Right forelimb (tissue), 1 donor: ENCODE measurements around the gene RPS6KA2.

Source experiments
- DNase-seq: peaks from one replicate; pipeline ENCODE4 v3.0.0-alpha.2; 2018

RPS6KA2 gene

DNA sequence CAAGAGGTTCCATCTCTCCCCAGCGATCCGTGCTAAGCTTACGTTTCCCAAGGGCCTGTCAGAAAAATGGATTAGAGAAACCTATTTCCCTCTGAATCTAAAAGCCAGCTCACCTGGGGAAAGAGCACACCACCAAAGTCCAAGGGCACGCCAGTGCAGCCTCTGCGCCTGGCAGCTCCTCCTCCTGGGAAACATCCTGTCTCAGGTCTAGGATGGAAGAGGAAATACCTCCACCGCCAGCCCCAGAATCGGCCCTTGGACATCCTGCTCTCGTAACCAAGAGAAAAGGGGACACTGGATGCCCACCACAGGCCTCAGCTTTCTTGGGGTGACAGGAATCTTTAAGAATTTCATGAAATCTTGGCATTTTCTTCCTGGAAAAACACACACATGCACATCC is 59.2 kb downstream of the RPS6KA2 start:
- no peak for DNase-seq

DNA sequence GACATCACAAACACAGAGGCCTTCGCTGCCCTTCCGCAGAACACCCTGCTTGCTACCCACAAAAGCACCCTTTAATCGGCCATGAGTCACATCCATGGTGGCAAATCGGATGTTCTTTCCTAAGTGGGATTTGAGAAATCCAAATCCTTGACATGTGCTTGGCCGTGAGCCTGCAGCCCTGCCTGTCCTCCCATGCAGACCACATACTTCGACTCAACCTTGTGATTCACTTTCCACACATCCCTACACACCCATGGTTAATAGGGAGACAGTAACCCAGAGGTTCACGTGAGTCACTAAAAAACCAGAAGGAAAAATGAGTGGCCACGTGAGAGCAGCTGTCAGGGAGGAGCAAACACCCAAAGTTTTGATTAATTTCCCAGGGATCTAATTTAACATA is 59.9 kb downstream of the RPS6KA2 start:
- no peak for DNase-seq

DNA sequence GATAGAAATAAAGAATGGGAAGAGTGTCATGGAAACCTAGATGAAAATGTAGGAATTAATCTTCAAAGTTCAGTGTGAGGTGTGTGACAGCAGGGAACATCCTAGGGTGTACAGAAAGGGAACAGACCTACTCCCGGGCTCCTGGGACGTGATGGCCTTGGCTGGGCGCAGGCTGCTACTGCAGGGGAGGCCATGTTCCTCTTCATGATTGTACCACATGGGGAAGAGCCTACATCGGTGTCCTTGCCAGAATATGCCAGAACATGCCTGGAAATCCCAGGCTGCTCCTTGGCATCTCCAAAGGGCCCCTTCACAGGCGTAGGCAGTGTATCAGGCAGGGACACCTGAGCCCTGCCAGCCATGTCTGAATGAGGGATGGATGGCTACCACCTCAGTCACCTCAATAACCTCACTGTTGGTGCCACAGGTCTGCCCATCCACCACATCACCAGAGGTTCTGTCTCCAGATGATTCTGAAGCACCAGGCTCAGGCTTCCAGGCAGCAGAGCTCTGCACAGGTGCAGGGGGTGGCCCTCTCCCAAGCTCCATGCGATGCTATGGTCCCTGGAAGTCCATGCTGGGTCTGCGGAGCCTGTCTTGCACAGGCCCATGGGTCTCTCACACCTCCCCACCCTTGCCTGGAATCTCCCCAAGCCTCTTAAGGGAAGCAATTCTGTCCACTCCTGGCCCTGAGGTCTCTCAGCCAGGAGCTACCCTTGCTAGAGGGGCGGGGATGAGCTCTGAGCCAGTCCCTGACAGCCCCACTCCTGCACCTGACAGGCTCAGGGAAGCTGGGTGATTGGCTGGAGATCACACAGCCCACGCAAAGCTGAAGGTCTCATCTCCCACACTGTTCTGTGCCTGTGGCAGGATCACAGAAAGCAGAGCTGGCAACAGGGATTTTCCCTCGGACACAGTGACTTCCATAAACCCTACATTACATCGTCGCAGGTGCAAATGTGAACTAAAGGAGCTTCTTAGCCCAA is 60.7 kb downstream of the RPS6KA2 start:
- DNase-seq = peak; percentile 30

GRCh38 chr6:166565084-166565967 is 61.7 kb downstream of the RPS6KA2 start:
- DNase-seq = no peak

DNA sequence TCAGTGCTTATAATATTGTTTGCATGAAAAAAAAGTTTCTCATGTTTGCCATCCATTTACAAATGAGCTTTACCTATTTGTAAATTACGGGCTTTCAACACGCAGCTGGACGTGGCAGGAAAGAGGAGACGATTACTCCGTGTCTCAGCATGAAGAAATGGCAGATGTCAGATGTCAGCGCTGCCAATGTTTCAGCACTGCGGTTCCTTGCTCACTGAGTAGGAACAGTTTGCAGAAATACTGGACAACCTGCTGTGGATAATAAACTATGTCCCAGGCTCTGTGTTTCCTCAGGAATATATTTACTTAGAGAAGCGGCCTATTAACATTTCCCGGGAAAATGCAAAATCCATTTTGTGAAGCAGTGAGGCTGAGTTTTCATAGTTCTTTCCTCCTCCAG is 63.2 kb downstream of the RPS6KA2 start:
- no peak for DNase-seq

DNA sequence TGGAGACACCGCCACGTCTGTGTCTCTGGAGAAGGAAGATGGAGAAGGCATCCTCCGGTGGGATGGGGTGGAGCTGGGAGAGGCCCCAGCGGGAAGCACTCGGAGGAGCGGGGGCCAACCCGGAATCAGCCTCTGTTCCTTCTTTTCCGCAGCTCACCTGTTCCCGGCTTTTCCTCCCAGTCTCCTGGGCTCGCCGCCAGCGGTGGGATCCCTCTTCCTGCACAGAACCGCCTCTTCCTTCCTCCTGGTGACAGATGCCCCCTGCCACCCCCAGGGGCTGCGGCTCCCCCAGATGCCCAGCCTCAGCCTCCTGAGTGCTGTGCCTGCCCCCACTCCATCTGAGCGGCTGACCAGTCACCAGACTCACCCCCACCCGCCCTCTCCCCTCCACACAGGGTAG is 63.9 kb downstream of the RPS6KA2 start:
- no peak for DNase-seq

GRCh38 chr6:166562726-166563125 is 64.3 kb downstream of the RPS6KA2 start:
- no peak for DNase-seq

DNA sequence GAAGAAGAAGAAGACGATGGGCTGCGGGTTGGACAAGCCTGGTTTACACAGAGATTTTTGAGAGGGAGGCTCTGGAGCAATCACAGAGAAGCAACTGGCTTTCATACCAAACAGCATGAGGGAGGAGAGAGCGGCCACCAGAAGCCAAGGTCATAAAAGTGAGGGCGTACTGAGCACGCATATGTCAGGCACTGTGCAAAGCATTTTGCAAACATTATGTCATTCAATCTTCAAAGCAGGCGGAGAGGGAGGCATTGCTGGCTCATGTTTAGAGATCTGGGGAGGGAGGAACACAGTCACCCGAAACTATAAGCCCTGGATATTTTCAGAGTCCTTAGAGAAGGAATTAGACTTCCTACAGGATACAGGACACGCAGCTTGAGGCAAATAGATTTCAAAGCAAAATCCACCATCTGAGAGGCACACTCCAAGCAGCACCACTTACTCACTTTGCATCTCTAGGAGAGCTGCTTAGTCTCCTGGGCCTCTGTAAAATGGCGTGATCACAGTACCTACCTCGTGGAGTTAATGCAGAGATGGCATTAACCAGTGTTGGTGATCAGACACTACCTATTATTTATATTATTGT is 65.2 kb downstream of the RPS6KA2 start:
- DNase-seq = no peak

GRCh38 chr6:166560222-166560621 is 66.8 kb downstream of the RPS6KA2 start:
- no peak for DNase-seq

DNA sequence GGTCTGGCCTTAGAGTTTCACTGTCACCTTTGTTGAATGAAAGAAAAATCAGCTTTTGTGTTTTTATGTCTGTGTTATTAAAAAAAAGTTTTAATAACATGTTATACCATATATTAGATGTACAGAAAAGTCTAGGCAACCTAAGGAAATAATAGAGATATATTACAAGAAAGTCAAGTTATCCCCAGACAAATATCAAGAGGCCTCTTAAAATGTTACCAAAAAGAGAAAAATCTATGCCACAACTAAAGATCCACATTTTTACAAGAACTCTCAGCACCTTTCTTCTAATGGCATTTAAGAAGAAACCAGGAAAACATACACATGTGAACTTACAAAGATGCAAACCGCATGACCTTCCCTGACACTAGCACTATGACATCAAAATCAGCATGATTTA is 67.4 kb downstream of the RPS6KA2 start:
- no peak for DNase-seq

- DNase-seq = no peak
Observed at GRCh38 chr6:166559211-166559610, 67.8 kb downstream of the RPS6KA2 start.

DNA sequence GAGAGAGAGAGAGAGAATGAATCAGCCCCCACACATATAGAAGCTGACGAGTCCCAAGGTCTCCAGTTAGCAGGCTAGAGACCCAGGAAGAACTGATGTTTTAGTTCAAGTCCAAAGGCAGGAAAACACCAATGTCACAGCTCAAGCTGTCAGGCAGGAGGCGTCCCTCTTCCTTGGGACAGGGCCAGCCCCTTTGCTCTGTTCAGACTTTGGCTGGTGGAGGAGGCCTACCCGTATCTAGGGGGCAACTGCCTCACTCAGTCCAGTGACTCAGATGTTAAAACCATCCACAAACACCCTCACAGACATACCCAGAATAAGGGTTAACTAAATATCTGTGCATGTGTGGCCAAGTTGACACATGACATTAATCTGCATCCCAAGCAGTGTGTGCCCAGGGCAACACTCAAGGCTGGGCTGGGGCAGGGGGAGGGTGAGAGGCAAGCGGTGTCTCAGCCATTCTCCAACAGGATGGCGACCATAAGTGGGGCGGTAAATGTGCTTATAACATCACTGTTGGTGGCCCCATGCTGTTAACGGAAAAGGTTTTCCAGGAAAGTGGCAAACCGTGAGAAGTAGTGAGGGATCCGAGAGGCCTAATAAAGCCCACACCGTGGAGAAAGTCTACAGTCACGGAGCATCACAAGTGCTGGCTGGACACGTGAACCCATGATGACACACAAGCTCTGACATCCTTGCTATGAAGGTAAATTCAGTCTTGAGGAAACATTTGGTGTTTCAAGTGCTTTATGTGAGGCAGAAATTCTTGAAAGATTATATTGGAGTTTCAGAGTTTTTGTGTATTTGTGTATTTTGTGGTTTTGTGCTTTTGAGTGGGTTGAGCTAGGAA is 68.7 kb downstream of the RPS6KA2 start:
- no peak for DNase-seq

DNA sequence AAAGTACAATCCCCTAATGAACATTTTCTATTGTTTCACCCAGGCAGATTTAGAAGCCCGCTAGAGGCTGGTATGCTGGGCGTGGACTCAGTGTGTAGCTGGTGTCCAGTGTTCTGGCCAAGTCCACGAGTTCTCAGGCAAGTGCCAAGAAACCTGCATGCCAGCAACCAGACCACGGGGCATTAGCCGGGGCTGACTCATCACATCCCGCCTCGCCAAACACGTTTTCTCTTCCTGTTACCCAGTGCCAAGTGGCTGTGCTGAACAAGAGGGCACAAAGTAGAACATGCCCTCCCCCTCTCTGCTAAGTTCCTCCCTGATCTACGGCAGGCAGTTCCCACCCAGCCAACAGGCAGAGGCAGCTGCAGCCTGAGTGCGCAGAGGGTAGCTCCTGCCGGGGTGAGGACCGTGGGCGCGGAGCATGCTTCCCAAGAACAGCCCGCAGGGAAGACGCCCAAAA is 70.2 kb downstream of the RPS6KA2 start:
- peak; percentile 73 for DNase-seq

GRCh38 chr6:166556336-166556735 is 70.7 kb downstream of the RPS6KA2 start:
- DNase-seq = no peak

- no peak for DNase-seq
Observed at GRCh38 chr6:166555086-166555485, 72.0 kb downstream of the RPS6KA2 start.

DNA sequence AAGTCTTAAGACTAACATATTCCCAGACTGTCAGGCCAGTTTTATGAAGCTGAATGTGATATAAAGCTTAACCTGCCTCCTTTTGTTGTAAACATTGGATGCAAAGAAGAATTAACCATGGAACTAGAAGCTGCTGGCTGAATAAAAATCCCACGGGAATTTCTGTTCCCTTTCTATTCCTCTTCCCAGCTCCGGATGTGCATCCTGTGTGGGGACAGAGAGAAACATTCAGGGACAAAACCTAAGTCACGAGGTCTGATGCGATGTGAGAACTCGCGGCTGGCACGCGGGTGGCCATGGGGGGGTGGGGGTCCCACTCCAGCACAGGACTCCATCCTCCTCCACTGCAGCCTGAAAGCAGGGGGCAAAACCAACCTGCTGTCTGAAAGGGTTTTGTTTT is 72.7 kb downstream of the RPS6KA2 start:
- DNase-seq = no peak

- no peak for DNase-seq
Observed at GRCh38 chr6:166553563-166554271, 73.3 kb downstream of the RPS6KA2 start.

DNA sequence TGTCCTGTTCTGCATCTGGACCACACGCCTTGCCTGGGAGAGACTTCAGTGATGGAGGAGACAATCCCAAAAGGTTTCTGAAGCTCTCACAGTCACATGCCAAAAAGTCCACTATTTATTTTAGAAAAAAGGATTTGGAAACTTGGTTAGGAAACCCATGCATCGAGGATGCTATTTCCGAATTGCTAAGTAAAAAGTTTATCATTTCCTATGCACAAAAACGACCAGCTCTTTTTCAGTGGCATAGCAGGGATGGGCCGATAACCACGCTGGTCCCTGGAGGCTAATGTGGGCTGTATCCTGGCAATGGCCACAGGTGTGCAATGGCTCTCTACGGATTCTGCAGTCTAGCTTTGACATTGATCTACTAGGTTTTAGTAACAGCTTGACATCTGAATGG is 74.5 kb downstream of the RPS6KA2 start:
- no peak for DNase-seq

GRCh38 chr6:166551754-166552495 is 75.1 kb downstream of the RPS6KA2 start:
- DNase-seq = no peak

DNA sequence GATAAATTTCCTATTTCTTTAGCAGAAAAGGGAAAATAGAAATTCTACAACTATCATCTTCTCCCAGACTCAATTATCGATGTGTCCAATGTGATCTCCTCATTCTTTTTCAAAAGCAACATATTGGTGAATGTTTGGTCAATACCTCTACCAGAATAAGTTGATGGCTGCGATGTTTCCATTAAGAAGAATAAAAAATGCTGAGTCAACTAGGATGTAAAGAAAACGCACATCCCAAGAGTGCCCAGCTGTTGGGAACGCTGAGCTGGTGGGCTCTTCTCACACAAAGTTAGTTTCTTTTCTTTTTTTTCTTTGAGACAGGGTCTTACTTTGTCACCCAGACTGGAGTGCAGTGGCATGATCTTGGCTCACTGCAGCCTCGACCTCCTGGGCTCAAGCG is 80.4 kb downstream of the RPS6KA2 start:
- DNase-seq = no peak
